HG03342 (cell line): Measurements from ENCODE around the gene SCRT2.

Source experiments
- ATAC-seq: cut with Tn5 transposase; IDR thresholded peaks from one replicate; pipeline ENCODE4 v1.9.1; 2021; ENCODE audit warnings: mild to moderate bottlenecking, moderate library complexity; ENCODE audit not compliant: unreplicated experiment

SCRT2 gene

GRCh38 chr20:672963-673602 lies 2.5 kb downstream of the SCRT2 start:
- ATAC-seq = no peak

DNA sequence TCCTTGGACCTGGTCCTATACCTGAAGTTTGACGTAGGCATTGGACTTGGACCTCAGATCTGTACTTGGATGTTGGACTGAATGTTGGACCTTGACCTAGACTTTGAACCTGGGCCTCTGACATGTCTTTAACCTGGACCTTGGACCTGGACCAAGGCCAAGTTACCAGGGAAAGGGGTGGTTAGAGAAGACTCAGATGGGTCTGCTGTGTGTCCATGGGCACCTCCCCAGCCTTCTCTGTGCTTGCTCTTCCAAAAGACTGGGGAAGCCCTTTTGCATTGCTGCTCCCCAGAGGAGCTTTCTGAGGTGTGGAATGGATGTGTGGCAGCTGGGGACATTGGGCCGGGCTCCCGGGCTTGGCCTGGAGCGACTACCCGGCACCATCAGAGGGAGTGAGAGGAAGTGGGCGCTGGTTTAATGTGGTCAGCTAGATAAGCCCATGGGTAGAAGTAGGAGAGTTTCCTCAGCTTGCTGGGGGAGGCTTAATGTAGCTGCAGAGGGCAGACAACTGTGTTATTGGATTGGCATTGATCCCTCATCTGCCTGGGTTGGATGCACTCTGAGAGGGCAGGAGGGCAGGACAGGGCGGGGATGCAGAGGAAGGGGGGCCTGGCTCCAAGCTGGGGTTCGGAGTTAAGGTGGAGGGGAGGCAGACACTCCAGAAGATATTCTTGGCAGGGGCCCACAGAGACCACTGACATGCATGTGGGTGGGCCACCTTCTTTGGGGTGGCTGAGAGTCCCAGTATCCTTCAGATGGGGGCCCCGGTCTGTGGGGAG lies 4.2 kb downstream of the SCRT2 start:
- ATAC-seq = no peak

DNA sequence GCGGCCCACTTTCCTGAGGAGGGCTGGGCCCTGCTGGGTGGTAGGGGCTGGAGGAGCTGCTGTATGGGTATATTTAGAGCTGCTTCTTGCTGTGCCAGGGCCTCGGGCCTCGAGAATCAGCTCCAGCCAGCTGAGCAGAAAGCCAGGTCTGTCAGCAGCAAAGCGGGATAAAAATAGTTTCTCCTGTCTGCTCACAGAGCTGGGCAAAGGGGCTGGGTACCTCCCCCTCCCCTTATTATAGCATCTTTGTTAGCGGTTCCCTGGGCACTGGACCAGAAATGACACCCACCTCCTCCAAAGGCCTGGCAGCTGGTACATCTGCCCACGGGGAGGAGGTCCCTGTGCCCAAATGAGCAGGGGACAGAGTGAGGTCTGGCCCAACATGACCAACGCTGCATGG lies 6.0 kb downstream of the SCRT2 start:
- ATAC-seq = no peak

GRCh38 chr20:668638-669037 lies 7.0 kb downstream of the SCRT2 start:
- no peak for ATAC-seq

DNA sequence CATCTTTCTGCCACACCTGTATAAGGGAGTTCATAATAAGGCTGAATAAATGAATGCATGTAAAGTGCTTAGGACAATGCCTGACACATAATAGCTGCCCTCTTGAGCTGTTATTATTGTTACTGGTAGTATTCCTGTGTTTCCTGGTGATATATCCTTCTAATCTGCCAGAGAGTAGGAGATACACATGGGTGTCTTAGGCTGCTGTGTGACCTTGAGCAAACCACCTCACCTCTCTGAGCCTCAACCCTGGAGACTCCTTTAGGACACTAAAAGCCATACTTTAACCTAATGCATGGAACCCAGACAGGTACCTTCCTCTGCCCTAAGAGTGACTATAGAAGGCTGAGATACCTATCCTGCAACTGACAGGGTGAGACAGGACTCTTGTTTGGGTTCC lies 7.6 kb downstream of the SCRT2 start:
- no peak for ATAC-seq

GRCh38 chr20:667351-668034 lies 8.1 kb downstream of the SCRT2 start:
- ATAC-seq = no peak

DNA sequence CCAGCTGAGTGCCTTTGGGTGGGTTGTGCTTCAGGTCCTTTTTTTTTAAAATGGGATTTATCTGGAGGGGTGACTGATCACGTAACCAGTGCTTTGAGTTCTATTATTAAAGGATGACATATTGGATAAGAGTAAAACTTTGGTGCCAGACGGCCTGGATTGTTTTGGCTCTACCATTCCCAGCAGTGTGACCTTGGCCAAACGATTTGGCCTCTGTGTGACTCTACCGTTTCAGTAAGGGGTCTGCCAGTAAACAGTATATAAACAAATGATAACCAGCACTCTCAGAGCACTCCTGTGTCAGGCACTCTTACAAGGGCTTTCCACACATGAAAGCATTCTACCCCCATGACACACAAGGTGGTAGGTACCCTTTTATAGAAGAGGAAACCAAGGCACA lies 8.7 kb downstream of the SCRT2 start:
- ATAC-seq = no peak

DNA sequence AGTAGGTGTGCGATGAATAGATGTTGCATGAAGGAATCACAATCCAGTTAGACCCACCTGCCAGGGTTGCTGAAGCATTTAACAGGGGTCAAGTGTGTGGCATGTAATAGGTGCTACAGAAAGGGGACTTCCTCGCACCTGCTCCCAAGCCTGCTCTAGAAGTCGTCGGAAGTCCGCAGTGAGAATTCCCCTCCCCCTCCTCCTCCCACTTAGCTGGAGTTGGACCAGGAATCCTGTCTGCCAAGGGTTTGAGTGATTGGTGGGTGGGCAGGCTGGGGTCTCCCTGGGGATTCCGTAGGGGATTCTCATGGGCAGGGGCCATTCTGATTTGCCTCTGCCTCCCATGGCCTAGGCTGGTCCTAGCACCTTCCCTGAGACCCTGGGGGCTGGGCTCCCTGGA lies 10.3 kb downstream of the SCRT2 start:
- ATAC-seq = no peak

- no peak for ATAC-seq
Observed at GRCh38 chr20:664576-664975, 11.0 kb downstream of the SCRT2 start.

DNA sequence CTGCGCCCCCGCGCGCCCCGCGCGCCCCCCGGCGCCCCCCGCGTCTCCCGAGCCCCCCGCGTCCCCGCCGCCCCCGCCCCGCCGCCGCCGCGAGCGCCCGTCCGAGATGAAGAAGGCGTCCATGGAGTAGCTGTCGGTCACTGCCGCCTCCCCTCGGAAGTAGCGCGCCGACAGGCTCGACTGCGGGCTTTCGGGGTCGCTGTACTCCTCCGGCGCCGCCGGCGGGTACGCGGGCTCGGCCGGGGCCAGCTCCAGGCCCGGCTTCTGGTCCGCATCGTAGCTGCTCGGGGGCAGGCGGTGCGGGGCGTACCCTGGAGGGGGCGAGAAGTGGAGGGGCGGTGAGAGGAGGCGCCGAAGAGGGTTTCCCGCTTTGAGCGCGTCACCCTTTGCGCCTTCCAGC lies 11.5 kb downstream of the SCRT2 start:
- ATAC-seq = no peak

GRCh38 chr20:663315-664090 lies 12.1 kb downstream of the SCRT2 start:
- ATAC-seq = no peak

DNA sequence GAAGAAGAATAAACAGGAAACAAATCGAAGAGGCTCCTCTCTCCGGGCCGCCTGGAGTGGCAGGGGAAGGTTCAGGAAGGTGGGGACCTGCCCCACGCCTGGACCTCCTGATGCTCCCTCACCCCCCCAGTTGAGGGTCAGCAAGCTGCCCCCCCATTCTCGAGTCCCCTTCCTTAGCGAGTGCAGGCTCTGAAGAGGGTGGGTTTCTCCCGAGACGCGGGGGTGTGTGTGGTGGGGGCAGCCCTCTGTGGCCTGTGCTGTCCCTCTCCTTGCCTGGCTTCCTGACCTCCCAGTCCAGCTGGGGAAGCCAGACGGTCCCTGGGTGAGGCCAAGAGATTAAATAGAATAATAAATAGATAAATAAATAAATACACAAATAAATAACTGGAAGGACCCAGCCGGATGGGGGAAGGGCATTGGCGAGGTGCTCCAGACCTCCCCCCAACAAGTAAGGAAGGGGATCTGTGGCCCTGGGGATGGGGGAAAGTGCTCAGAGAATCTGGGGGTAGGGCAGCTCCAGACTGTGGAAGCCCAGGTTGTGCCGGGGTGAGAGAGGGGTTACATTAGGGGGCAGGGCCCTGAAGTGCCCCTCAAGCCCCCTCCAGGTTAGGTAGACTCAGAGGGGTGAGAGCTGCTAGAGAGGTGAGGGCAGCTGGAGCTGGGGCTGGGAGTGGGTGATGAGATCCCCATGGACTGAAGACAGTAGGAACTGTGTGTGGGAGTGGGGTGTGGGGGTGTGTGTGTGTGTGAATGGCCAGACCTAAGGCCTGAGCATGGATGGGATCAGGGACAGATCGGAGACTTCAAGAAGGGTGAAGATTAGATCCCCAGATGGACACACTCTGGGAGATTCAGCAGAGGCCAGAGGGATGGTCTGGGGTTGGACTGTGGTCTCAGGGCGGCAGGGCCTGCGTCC lies 13.1 kb downstream of the SCRT2 start:
- ATAC-seq = no peak

GRCh38 chr20:661474-662270 lies 13.9 kb downstream of the SCRT2 start:
- ATAC-seq = no peak

GRCh38 chr20:658731-659291 lies 16.8 kb downstream of the SCRT2 start:
- no peak for ATAC-seq

- no peak for ATAC-seq
Observed at GRCh38 chr20:658202-658601, 17.4 kb downstream of the SCRT2 start.

GRCh38 chr20:655726-656624 lies 19.6 kb downstream of the SCRT2 start:
- no peak for ATAC-seq

DNA sequence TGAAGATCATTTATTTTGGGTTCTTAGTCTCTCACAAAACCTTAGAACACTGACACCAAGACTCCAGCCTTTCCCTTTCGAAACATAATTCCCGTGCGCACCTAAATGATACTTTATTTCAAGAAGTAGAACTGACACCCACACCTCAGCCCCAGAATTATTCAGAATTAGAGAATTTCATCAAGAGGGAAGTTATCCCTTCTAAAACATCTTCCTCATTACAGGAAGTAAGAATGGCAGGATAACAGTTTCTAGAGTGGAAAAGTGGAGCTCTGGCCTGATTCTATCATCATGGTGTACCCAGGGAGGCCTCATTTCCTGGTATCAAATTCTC lies 21.2 kb downstream of the SCRT2 start:
- ATAC-seq = no peak
